NCI-H526 treated with DMSO at 0.1 percent for 48 hours (cell line): ENCODE measurements around the gene VAT1L.

ENCODE experiments used
- DNase-seq: peaks from one replicate; lab custom pipeline; 2025; lab: John Stamatoyannopoulos, UW

The VAT1L gene

DNA sequence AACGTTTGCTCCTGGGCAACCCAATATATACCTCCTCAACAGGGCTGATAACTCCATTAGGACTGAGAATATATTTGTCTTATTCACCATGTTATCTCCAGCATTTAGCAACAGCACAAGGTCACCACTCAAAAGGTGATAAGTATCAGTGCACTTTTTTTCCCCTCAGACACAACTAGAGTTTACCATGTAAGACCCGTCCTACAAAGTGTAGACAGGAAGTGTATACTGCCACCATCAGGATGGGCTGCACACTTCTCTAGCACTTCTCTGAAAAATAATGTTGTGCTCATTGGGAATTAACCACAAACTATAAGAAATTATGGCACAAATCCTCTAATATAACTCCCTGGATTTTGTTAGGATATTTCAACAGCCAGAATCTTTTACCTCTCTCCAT, 5.7 kb upstream of the VAT1L start:
- no peak for DNase-seq

DNA sequence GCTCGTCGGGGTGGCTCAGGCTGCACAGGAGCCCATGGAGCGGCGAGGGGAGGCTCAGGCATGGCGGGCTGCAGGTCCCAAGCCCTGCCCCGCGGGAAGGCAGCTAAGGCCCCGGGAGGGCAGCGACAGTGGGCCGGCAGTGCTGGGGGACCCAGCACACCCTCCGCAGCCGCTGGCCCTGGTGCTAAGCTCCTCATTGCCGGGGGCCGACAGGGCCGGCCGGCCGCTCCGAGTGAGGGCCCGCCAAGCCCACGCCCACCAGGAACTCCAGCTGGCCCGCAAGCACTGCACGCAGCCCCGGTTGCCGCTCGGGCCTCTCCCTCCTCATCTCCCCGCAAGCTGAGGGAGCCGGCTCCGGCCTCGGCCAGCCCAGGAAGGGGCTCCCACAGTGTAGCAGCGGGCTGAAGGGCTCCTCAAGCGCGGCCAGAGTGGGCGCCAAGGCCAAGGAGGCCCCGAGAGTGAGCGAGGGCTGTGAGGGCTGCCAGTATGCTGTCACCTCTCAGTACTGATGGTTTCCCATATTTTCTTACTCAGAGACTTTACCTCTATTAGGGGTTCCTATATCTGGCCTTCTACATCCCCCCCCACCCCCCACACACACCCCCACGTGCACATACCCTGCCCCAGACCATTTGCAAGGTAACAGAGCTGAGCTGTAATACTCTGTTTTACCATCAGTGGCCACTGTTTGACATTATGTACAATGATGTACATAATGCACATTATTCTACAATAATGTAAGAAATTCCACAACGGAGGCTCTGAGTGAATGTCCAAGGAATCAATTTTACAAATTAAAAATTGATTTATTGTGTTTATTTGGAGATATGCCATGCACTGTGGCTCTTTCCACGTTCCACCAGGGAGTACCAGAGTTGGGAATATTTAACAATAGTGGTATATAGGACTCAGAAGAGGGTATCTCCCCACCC, 3.7 kb upstream of the VAT1L start:
- no peak for DNase-seq

DNA sequence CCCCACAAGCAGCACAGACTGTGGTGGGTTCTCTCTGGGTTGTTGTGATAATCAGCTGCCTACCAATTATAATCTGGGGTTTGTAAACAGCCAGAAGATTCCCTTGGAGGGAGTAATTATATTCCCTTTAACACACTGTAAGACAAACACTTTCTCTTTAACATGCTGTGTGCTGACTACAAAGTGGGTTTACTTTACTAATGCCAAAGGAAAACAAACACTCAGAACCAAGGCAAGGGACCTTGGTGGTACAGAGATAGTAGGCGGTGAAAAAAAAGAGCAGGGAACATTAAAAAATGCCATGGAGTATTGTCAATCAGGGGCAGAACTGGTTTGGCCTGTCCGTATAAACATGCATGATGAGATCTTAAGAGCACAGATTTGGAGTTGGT, 3.0 kb upstream of the VAT1L start:
- no peak for DNase-seq

- DNase-seq: no peak
Measured at GRCh38 chr16:77786186-77786847, 2.0 kb upstream of the VAT1L start.

GRCh38 chr16:77787452-77787851, 912 bp upstream of the VAT1L start:
- no peak for DNase-seq

GRCh38 chr16:77789085-77790008, 983 bp downstream of the VAT1L start:
- no peak for DNase-seq

DNA sequence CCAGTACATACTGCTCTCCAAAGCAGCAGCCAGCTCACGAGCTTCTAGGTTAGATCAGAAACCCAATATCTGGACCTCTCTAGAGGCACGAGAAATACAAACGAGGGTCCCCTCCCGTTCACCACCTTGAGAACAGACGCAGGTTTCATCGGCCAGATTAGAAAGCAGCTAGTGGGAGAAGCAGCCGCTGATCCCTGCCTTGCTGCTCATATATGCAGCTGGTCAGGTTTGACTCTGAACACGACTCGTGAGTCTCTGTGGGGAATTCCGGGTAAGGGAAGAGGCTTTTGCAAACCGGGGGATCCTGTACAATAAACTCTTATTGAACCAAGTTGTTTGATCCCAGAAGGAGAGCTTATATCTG, 1.6 kb downstream of the VAT1L start:
- DNase-seq: no peak

DNA sequence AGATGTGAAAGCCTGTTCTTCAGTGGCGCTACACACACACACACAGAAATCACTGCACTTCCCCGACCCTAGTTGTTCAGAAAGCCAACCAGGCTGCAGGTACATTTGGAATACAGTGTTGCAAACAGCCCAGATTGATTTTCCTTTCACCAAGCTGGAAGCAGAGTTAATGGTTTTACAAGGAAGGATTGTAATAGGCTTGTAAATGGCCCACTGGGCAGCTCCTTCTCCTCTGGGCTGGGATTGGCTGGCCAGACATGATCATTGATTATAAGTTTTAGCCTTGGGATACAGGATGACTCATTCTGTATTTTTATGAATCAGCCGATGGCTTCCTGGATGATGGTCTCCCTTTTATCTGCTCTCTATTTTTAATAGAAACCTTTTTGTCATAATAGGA, 2.5 kb downstream of the VAT1L start:
- DNase-seq: no peak

DNA sequence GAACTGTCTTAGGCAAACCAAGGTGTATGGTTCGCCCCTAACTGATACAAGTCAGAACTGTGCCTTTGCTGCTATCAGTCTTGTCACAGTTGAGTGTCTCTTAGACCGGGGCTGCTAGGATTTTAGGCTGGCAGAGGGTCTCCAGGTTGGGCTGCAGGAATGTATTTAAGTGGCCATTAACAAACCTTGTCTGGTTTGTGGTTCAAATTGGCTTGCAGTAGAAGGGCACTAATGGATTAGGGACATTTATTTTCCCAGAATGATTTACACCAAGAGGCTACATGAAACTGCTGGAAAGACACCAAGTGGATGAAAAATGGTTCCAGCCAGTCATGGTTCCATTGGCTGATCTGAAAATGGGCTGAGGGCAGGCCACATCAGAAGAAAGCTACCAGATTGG, 5.1 kb downstream of the VAT1L start:
- no peak for DNase-seq

DNA sequence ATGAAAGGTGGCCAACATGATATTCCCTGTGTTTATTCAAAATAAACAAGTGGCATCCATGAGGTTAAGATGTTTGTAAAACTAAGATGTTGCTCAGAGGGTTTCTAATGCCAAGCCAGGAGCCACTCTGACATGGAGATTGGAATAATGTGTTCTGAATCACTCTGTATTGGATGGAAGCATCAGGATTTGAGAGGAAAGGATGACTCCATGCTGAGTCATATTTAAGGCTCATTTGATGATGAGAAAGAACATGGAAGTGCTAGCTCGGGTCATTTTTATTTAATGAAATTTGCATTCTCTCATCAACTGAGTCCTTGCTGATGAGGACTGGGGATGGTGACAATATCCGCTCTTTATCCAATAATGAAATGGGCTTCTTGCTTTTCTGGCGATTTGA, 6.2 kb downstream of the VAT1L start:
- DNase-seq: no peak

DNA sequence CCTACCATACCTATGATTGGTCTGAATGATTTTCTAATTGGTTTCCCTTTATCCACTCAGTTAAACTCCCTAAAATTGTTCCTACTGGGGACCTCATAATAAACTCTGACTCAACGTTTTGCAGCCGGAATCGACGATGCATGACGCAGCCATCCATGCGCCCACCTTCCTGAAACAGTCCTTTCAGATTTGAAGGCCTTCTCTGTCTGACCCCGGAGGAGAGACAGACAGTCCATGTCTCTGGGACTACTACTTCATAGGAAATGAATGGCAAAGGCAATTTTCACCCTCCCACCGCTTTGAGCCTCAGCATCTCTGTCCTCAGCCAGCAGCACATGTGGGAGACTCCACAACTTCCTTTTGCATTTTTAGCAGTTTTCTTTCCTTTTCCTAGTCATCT, 13.5 kb downstream of the VAT1L start:
- no peak for DNase-seq

DNA sequence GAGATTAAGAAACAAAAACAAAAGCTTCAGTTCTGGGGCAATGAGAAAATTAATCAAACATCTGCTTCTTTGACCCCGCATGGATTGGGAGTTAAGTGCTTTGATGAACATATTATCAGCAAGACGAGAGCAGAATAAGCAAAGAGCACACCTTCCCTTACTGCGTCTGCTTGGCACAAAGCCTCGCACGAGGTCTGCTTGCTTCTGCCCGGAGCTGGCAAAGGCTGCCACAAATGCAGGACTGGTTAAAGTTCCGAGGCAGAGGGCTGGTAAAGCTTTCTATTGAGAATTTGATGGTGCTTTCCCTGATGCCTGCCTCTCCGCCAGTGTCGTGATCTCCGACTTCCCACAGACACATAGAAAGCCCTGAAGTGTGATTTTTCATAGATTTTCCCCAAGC, 17.0 kb downstream of the VAT1L start:
- DNase-seq: no peak

DNA sequence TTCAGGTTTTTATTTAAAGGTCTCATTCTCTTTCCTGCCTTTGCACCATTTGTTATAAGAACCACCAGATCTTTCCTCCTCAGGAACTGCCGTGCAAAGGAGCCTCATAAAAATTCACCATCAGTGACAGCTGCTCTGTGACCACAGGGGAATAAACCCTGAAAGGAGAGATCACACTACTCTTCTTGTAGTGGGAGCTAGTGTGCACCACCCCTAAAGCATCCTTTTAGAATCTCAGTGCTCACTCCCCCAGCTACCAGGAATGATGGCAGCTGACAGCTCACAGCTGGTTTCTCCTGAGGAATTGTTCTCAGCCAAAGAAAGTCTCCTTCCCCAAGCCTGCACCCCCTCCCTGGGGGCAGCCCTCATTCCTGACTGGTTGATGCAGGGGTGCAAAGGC, 18.7 kb downstream of the VAT1L start:
- DNase-seq: no peak

DNA sequence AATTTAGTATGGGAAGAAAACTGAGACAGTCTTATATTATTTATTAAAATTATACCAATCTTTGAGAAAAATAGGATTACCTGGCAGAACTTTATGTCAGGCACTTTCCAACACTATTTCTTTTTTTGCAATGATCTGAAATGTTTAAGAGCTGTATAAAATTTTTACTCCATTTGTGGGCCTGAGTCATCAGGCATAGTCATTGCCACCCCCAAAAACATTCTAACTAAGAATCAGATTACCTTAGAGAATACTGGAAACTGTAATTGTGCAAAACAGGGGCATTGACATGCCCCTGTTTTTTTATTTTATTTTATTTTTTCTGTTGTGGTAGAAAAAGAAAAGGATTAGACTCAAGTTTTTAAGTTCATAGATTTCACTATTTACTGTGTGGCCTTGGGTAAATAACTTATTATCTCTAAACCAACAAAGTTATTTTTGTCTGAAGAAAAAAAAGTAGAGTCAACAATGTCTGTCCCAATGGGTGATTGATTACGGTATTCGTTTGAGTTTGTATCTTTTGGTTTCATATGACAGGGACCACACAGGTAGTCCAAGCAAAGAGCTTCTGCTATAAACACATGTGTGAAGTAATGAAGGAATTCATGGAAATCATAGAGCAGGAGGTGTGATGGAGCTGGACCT, 24.6 kb downstream of the VAT1L start:
- no peak for DNase-seq

- DNase-seq: no peak
Measured at GRCh38 chr16:77816293-77816692, 27.9 kb downstream of the VAT1L start.

GRCh38 chr16:77820340-77820739, 32.0 kb downstream of the VAT1L start:
- no peak for DNase-seq

- DNase-seq: no peak
Measured at GRCh38 chr16:77822661-77823060, 34.3 kb downstream of the VAT1L start.

- DNase-seq: no peak
Measured at GRCh38 chr16:77823067-77823466, 34.7 kb downstream of the VAT1L start.

- no peak for DNase-seq
Measured at GRCh38 chr16:77825196-77825595, 36.8 kb downstream of the VAT1L start.

GRCh38 chr16:77827032-77827431, 38.7 kb downstream of the VAT1L start:
- no peak for DNase-seq

DNA sequence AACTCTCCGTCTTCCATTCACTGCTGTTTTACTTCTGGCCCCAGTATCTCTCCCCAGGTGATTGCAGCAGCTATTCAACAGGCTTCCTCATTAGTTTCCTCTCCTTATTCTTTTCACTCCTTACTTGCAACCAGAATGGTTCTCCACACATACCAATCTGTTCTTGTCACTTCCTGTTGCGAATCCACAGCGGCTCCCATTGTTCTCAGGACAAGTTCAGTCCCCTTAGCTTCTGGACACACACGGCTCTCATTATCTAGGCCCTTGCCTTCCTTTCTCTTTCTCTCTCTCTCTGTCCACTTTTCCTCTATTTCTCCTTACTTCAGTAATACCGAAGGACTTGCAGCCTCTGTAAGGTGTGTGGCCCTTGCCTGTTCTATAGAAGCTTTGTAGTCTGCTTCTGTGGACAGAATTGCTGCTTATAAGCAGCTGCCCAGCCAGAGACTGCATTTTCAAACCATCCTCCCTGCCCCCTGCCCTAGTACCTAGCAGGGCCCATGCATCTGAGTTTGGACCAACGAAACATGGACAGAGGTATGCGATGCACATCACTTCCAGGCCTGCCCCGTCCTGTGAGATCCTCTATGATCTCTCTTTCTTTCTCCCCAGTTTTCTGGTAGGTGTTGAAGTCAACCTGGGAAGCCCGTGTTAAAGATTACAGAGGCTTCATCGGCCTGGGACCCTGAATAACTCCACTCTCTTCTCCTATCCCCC, 45.7 kb downstream of the VAT1L start:
- no peak for DNase-seq
